ENCODE results near the gene SWT1.

The SWT1 gene

DNA sequence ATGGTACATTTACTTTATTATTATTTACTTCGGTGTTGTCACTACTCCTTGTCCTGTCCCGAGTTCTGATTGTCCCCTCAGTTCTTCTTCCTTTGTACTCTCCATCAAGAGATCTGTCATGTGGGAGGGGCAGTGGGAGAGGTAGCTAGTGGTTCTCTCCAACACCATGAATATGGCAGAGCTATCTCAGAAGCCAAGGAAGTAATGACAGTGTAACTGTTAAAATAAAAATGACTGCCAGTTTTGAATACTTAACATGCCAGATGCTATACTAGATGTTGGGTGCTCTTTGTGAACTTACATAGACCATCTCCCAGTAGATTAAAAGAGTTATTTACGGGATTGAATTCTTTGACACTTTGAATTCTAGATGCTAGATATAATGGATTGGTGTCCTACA lies 131.5 kb downstream of the SWT1 start:
- DNase-seq (ENCODE audit: low read depth in 2 of 2) = no peak

DNA sequence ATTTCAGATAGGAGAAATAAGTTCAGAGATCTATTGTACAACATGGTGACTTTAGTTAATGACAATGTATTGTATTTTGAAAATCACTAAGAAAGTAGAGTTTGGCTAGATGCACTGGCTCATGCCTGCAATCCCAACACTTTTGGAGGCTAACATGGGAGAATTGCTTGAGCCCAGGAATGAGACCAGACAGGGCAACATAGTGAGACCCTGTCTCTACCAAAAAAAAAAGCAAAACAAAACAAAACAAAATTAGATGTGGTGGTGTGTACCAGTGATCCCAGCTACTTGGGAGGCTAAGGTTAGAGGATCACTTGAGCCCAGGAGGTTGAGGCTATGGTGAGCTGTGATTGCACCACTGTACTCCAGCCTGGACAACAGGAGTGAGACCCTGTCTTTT lies 132.9 kb downstream of the SWT1 start:
- DNase-seq (ENCODE audit: low read depth in 2 of 2) = no peak

DNA sequence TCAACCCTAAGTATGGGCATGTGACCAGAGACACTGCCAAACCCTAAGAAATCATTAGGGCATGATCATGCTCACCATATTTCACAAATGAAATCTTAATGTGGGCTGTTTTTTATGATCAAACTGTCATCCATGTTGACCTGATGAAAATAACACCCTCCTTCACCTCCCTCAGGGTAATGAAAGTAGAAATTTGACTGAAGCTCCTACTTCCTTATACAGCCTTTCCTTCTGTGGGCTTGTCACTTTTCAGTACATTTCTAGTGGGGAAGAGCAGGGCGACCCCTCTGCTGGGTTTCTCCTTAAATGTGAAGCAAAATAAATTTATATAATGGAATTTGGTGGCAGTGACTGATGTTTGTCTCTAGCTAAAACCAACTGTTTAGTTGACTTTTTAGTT lies 134.2 kb downstream of the SWT1 start:
- no peak for DNase-seq (ENCODE audit: low read depth in 2 of 2)

DNA sequence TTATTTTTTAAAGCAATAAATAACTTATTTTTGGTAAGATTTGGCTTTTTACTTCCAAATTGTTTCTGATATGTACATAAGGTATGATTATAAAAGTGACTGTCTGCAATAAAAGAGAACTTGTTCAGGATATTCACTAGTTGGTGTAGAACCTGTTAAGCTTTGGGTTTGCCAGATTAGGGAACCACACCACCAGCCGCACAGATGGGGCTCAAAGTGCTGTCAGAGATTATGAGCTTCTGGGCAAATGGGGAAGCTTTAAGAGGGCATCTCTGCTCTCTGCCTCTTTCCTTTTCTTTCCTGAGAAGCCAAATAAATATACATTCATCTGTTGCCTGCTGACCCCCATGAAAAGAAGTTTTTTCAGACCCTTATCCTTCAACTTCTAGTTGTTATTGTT lies 134.7 kb downstream of the SWT1 start:
- DNase-seq (ENCODE audit: low read depth in 2 of 2) = no peak

DNA sequence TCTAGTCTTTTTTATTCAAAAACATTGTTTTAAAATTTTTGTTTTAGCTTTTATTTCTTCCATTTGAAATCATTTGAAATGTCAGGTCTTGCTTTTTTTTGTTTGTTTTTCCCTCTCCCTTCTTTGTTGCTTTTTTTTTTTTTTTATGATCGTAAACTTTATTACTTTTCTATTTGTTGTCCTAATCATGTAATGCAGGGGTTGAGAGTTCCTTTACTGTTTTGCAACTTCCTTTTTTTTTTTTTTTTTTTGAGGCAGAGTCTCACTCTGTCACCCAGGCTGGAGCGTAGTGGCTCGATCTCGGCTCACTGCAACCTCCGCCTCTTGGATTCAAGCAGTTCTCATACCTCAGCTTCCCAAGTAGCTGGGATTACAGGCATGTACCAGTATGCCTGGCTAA lies 135.3 kb downstream of the SWT1 start:
- no peak for DNase-seq (ENCODE audit: low read depth in 2 of 2)

DNA sequence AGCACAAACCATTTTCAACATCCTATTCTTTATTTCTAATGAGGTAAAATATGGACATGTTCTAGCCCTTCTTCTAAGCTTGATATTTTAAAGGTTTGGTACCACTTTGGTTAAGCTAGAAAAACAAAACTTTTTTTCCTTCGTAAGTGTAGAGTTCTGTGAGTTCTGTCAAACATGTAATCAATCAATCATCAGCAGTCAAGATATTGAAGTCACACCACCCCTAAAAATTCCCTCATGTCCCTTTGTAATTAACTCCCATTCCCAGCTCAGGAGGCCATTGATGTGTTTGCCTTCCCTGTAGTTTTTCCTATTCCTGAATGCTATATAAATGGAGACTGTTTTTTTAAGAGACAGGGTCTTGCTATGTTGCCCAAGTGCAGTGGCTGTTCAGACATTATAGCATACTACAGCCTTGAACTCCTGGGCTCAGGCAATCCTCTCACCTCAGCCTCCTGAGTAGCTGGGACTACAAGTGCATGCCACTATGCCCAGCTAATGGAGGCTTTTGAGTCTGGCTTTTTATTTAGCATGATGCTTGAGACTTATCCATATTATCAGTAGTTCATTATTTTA lies 137.1 kb downstream of the SWT1 start:
- DNase-seq (ENCODE audit: low read depth in 2 of 2) = no peak

DNA sequence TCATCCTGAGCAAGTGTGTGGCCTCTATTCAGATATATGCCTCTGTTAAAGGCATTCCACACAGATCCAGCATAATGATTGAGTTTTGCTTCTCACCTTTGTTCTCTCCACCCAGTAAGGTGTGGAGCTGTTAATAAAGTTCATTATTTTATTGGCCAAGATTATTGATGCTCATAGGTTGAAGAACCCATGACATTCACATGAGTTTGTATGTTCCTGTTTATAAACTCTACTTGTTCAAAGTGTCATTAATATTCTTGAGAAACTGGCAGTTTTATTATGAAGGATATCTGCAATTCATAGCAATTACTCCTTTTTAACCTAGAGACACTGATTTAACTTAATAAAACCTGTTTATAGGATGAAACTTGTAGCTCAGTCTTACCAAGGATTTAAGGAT lies 138.1 kb downstream of the SWT1 start:
- no peak for DNase-seq (ENCODE audit: low read depth in 2 of 2)

DNA sequence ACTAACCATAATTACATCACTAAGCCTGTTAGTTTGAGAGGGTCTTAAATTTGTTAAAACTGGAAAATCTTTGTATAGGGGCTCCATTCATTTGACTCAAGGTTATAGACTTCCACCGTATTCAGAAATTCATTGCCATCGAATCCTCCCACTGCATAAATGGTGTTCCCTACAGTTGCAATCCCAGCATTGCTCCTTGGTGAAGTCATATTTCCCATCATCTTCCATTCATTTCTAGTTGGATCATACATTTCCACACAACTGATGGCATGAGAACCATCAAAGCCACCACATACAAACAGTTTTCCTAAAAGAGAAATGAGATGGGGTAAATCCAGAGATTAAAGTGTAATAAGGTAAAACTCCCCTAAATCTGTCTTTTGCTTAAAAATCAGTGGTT lies 141.0 kb downstream of the SWT1 start:
- no peak for DNase-seq (ENCODE audit: low read depth in 2 of 2)

DNA sequence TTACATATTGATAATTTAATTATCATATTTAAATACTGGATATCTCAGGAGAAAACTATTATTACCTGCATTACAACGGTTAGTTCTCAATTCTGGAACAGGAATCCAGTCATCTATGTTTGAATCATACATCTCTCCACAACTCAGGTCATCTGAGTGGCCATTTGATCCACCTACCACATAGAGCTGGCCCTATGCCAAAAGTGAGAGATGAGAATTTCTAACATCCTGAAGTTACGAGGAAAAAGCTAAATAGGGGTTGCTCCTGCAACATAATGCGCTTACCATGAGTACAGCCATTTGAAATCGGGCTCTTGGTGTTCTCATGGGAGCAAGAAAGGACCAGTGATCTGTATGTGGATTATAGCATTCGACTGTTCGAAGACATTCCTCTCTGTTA lies 143.2 kb downstream of the SWT1 start:
- DNase-seq (ENCODE audit: low read depth in 2 of 2) = no peak

DNA sequence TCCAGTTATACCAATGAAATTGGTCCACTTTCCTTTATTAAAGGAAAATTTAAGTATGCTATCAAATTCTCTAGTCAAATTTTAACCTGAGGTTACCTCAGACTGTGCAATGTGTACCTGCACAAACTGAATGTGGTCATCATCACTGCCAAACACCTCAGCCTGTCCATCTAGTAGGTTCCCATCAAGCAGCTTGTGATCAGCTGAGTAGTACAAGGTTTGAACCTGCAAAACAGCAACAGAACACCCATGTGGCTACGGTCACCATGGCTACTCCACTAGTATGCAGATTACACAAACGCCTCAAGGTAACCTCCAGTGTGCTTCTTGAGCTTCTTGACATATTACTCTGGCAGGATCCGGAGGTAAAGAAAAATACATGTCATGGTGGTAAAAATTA lies 148.5 kb downstream of the SWT1 start:
- DNase-seq (ENCODE audit: low read depth in 2 of 2) = no peak

DNA sequence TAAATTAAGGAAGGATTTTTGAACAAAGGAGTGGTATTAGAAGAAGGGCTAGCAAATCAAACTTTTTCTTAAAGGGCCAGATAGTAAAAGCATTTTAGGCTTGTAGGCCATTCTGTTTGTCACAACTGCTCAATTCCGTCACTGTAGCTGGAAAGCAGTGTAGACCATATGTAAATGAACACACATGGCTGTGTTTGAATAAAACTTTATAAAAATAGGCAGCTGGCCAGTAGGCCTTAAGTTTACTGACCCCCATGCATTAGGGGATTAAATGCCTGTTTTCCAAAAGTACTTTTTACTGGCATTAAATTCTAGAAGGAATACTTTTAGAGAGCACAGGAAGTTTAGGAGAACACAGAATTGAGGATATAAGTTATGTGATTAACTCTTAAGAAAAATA lies 151.2 kb downstream of the SWT1 start:
- no peak for DNase-seq (ENCODE audit: low read depth in 2 of 2)

DNA sequence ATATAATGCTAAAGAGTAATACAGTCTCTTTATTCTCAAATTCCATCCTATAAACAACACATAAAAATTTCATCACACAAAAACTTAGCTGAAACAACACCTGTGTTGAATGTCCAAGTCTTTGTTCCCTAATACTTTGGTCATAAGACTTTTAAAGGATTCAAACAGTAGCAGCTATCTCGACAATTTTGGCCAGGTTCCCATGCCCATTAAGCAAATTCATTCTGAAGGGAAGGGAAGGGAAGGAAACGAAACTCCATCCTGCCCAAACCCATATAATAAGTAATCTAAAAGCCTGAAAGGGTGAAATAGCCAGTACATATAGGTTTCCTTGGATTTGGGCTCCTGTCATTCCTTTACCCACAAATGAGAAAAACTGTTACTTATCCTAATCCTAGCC lies 152.6 kb downstream of the SWT1 start:
- no peak for DNase-seq (ENCODE audit: low read depth in 2 of 2)

DNA sequence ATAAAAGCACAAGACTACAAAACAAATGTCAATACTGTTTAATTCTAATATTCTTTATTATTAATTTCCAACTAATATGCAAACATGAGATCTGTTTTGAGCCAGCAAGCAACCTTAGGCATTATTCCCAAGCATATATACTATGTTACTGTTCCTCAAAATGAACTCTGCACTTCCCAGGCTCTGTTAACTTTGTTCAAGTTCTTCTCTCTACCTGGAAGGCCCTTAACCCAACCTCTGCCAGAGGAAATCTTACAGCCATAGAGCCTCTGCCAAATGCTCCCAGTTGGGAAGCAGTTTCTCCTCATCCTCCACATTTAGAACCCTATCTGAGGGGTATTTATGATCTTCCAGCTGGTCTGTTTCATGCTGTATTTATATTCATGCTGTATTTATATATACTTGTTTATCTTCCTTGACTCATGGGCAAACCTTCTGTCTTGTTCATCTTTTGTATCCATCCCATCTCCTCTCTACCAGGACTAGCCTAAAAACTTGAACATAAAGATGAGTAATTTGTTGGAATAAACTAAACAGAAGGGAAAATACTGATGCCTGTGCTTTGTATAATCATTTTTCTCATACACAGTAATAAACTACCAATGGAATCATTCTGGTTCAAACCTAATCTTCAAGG lies 154.7 kb downstream of the SWT1 start:
- no peak for DNase-seq (ENCODE audit: low read depth in 2 of 2)

DNA sequence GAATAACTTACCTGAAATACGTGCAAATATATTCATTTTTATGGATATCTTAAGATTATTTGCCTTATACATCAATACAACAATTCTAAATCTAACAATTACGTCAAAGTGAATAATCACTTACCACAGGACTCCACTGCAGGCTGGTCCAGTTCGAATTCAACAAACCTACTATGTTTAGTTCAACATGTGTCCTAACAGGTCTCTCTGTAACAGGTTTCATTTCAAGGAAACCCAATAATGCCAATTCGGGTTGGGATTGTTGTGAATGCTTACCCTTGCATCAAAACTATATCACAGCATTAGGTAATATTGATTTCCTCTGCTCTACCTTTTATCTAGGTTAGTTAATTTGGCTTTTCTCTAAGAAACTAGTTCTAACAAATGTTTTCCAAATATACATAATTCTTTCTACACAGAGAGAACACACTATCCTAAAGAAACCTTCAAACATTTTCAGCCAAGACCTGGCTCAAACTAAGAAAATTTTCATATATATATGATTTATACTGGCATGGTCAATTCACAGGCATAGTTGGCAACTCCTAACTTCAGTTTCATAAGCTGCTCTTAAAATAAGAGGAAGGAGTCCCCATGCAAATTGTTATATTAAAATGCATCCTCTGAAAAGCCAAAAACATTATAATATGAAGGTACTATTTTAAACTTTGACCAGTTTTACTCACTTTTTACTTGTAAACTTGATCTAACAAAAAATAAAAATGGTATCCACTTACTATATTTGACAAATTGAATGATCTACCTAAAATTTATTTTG lies 155.6 kb downstream of the SWT1 start:
- no peak for DNase-seq (ENCODE audit: low read depth in 2 of 2)

DNA sequence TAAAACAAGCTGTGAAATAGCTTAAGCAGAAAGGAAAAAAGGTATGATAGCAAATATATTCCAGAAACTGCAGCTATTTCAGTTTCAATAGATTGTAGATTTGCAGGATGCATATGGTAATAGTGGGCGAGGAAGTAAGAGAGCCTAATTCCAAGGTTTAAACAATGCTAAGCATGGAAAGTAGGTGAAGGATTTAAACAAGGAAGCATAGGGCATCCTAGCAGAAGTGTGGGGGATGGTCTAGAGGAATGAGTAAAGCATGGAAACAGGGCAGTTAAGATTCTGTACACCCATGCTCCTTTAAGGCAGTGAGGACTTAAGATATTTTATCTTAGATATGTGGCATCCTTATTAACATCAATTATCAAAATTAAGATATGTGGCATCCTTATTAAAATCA lies 157.4 kb downstream of the SWT1 start:
- DNase-seq (ENCODE audit: low read depth in 2 of 2) = no peak

DNA sequence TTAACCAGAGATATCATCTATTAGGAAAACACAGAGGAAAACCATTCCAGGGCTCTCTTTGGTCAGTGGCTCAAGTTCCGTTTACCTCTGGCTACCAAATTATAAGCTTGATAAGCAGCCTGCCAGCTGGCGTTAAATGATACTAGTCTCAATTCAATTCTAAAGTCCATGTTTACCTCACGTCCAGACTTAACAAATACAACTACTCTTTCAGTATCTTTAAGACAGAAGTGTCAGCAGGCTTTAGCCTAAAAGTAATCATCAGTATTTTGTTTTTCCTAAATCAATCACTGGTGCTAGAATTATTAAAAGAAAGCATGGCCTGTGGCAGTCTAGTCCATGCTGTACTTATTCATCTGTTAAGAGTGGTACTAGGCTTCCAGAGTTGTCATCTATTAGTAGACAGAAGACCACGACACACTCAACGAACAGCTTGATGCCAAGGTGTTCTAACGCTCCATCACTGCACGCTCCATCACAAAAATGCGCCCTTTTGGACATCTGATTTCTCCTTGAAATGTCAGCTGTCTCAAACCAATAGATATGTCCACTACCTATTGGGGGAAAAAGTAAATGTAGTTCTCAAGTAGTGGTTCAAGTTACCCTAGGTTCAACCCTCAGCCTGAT lies 158.6 kb downstream of the SWT1 start:
- DNase-seq (ENCODE audit: low read depth in 2 of 2) = no peak

DNA sequence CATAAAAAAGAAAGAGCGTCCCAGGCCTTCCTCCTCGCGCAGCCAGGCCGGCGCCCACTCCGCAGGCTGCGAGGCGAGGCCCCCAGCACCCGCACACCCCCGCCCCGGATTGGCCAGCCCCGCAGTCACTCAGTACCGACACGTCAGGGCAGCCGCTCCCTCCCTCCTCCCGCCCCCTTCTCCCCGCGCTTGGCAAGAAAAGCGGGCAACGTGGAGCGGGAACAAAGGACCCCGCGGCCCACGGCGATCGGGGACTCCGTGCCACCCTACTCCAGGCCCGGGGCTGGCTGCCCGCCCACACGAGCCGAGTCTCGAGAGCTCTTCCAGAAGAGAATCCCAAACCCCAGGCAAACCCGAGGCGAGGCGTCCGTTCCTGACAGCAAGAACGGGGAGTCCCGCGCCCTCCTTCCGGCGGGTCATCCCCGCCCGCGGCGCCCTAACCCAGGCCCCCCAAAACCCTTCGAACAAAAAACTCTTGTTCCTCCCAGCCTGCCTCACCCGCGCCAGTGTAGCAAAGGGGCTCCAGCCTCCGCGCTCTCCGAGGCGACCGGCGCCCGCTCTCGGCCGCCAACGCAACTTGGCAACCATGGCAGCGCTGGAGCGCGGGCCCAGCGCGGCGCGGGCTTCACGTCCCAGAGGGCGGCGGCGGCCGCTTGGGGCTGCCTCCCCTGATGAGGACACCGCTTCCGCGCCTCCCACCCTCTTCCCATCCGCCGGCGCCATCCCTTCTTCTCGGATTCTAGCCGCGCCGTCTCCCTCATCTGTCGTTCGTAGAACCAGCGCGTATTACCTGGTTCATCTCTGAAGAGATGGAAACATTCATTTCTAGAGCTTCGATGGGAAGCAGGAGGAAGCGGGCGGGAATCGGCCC lies 159.4 kb downstream of the SWT1 start:
- peak; percentile 80 to 84 for DNase-seq (ENCODE audit: low read depth in 2 of 2)

DNA sequence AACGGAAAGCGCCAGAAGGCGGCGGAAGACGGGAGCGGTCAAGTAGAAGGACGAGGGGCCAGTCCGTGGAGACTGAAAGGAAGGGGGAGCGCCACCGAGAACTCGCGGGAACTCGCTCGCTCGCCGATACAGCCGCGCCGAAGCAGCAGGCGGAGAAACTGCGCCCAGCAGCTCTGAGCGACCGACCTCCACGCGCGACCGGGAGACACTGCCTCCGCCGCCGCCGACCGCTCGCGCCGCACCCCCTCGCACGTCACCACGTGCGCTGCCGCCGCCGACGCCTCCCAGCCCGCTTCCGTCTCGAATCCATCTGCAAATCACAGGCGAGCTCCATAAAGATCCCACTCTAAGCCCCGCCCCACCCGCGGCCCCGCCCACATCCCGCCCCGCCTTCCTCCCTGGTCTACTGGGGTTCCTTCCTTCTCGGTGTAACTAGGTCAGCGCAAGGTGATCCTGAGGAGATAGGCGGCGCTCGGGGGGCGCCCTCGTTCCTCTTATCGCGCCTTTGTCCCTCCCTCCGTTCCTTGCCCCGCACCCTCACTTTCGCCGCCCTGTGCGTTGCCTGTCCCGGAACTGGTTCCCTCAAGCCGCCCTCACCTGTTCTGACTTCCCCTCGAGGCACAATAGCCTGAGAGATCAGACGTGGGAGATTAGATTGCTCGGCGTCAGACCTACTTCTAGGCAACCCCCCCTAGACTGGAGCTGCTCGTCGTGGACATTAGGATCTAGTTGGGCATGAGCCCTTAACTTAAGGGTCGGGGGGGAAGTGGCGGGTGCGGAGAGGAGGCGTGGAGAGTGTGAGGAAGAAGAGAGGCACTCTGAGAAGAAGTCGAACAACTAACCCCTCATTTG lies 160.3 kb downstream of the SWT1 start, which contains the start of gene IVNS1ABP:
Gene IVNS1ABP, minus strand, starts transcription at position 210 of the 852 bp plus-strand sequence. CDS start 7,750 bp downstream, outside the sequence.
- peak; percentile 92 to 94 for DNase-seq (ENCODE audit: low read depth in 2 of 2)

DNA sequence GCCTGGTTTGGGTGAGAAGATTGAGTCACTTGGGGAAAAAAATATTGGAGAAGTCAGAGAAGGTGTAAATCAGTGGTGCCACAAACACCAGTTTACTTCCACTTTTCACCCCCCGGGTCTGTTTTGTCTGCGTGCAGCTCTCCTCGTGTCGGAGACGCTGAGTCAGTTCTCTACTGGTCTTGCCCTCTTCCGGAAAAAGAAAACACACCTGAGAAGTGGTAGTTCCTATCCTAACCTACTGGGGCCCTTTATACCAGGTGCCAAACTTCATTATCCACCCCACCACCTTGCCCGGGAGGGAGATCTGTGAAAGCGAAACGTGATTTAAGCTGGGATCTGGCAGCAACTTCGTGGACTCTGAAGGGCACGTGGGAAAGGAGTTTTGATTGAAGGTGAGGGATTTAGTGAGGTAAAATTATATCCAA lies 160.9 kb downstream of the SWT1 start:
- DNase-seq (ENCODE audit: low read depth in 2 of 2) = peak; percentile 53 to 65

DNA sequence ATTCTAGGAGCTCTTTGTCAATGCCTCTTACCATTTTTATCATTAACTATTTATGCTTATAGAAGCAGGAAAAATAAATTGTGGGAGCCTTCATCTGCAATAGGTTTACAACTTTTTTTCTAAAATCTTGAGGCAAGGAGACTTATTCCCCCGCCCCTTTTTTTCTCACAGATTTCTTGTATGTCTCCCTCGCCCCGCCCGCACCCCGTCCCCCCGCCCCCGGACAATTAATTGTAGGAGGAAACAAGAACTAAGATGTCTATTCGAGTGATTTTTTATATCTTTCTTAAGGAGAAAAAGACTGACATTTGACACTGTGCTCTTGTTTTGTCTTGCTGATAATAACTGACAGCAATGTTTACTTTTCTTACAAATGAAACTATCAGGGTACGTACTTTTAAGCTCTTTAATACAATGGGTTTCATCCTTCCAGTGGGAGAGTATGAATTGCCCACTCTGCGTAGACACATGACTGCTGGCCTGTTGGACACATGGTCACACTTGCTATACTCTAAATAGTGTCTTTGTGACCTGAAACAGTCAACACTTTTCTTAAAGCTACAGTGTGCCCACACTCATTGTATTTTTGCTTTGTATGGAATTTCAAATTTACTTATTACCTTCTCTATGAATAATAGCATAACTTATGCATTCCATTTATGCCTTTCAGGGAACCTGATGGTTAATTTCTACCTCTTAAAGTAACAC lies 161.6 kb downstream of the SWT1 start:
- DNase-seq (ENCODE audit: low read depth in 2 of 2) = no peak

Measured in stimulated activated CD8-positive, alpha-beta memory T cell treated with anti-CD3 and anti-CD28 coated beads, Interleukin-2, amount 100 ng/mL, for 1 hour (primary cell).